Vagina (tissue), 2 donors: ENCODE data around the gene DOCK1.

ENCODE experiments used
- POLR2A ChIP-seq, 2 donors: fragments of 450-650 bp; IDR thresholded peaks; one replicate each; pipeline ENCODE4 v1.6.1; 2017; ENCODE audit warnings: antibody characterized with exemption in 2 of 2, mild to moderate bottlenecking in 2 of 2, moderate library complexity in 2 of 2
- POLR2AphosphoS5 ChIP-seq, 2 donors: sonication (generic); formaldehyde crosslinking; IDR thresholded peaks; one replicate each; pipeline ENCODE4 v1.9.0; 2017; ENCODE audit warnings: antibody characterized with exemption in 2 of 2, mild to moderate bottlenecking in 2 of 2, low read depth in 1 of 2; ENCODE audit not compliant: insufficient read depth in 1 of 2

GRCh38 chr10:126895214-126895781 is 9.9 kb upstream of the DOCK1 start:
- TF ChIP-seq POLR2AphosphoS5 (IDR thresholded peaks at IDR 0.05; ENCODE audit: insufficient read depth in 1 of 2, low read depth in 1 of 2) (no peak), POLR2A (IDR thresholded peaks at IDR 0.05) (no peak)
